Measurements from ENCODE around the gene ERCC3. TPM values are rescaled to one million over a fixed set of nuclear protein-coding genes. Genes with fewer than 3 reads are reported as not detected.
A peak's percentile ranks its signal among the peaks of the same experiment; 100 is the strongest.
"Not testable (repeated sequence)": the region's sequence is repeated elsewhere in the genome, so short reads cannot be mapped to it uniquely, and the experiment has no call there.

Gene ERCC3
- polyA plus RNA-seq, 2 of the 4 experiments (the other 2 are of a cell fraction): 57.9 to 68.3 TPM

DNA sequence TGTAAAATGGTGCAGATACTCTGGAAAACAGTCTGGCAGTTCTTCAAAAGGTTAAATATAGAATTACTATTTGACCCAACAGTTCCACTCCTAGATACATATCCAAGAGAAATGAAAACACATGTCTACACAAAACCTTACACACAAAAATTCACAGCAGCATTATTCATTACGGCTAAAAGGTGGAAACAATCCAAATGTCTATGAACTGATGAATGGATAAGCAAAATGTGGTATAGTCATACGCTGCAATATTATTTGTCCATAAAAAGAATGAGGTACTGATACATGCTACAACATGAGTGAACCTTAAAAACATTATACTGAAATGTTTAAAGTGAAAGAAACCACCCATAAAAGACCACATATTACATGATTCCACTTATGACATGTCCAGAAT lies 77.8 kb downstream of the ERCC3 start (continued):
- TF ChIP-seq, protein P1, sequence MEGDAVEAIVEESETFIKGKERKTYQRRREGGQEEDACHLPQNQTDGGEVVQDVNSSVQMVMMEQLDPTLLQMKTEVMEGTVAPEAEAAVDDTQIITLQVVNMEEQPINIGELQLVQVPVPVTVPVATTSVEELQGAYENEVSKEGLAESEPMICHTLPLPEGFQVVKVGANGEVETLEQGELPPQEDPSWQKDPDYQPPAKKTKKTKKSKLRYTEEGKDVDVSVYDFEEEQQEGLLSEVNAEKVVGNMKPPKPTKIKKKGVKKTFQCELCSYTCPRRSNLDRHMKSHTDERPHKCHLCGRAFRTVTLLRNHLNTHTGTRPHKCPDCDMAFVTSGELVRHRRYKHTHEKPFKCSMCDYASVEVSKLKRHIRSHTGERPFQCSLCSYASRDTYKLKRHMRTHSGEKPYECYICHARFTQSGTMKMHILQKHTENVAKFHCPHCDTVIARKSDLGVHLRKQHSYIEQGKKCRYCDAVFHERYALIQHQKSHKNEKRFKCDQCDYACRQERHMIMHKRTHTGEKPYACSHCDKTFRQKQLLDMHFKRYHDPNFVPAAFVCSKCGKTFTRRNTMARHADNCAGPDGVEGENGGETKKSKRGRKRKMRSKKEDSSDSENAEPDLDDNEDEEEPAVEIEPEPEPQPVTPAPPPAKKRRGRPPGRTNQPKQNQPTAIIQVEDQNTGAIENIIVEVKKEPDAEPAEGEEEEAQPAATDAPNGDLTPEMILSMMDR (IDR thresholded peaks at IDR 0.05): no peak
- TF ChIP-seq POLR2AphosphoS2 (conservative IDR thresholded peaks at IDR 0.05; ENCODE audit: low read length) (no peak), HOXA7 (CRISPR knock-in tag; IDR thresholded peaks at IDR 0.05) (no peak), CHD4 (IDR thresholded peaks at IDR 0.05; ENCODE audit: borderline replicate concordance) (no peak), CBX2 (IDR thresholded peaks at IDR 0.05; ENCODE audit: borderline replicate concordance, low read depth) (no peak), JUNB (IDR thresholded peaks at IDR 0.05) (no peak), KDM5A (IDR thresholded peaks at IDR 0.05) (no peak)

DNA sequence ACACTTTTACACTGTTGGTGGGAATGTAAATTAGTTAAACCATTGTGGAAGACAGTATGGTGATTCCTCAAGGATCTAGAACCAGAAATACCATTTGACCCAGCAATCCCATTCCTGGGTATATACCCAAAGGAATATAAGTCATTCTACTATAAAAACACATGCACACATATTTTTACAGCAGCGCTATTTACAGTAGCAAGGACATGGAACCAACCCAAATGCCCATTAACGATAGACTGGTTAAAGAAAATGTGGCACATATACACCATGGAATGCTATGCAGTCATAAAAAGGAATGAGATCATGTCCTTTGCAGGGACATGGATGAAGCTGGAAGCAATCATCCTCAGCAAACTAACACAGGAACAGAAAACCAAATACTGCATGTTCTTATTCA lies 79.7 kb downstream of the ERCC3 start:
- H3K4me2 ChIP-seq; H3K4me3 ChIP-seq; POLR2A ChIA-PET; DNase-seq (ENCODE audit: low read depth in 1 of 2, low spot score in 1 of 2); CTCF ChIA-PET; FAIRE-seq; H3K4me1 ChIP-seq; H3K27ac ChIP-seq; ATAC-seq: not testable (repeated sequence)
- 83% methylated on average over 2 of the region's 2 CpGs for WGBS (ENCODE audit: missing lambda C conversion rate)
- peaks cover 12% of the 10 kb centered on the region; the same call in 2 of the 3 replicates for H3K9me3 ChIP-seq

DNA sequence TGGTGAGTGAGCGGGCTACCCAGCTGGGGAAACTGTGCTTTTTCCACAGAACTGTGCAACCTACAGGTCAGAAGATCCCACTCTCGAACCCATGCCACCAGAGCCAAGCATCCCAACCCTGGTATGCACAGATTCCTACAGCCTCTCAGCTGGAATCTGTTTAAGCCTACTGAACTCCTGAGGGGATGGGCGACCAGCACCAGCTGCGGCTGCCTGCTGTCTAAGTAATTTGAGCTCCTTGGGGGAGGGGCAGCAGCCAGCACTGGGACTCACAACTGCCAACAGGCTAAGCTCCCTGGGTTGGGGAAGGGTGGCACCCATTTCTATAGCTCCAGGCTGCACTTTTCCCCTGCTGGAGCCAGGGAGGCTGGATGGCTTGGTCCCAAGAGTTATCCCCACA lies 85.6 kb downstream of the ERCC3 start:
- ChIA-PET POLR2A (no interaction called here), CTCF (interaction anchor here (0.6 kb wide), 1 partner anchor 11 kb away, joined by 3 read pairs; no protein-coding TSS in a partner anchor)
- Histone ChIP-seq H3K4me2 (peak overlapping the region; percentile 8; the same call in 1 of the 3 replicates), H3K27ac (no peak overlapping the region), H3K4me1 (0 out of 3 replicates have a peak, but pooled peaks cover 5% of the 10 kb centered on the region), H3K9me3 (peaks cover 2% of the 10 kb centered on the region; the same call in 1 of the 3 replicates), H3K4me3 (no peak overlapping the region)
- 67% methylated on average over 4 of the region's 4 CpGs for WGBS (ENCODE audit: missing lambda C conversion rate)
- FAIRE-seq: no peak
- no peak for TF ChIP-seq EP300 (IDR thresholded peaks at IDR 0.05)
- no peak for TF ChIP-seq HOXB5 (CRISPR knock-in tag; IDR thresholded peaks at IDR 0.05)
- TF ChIP-seq, protein P2, sequence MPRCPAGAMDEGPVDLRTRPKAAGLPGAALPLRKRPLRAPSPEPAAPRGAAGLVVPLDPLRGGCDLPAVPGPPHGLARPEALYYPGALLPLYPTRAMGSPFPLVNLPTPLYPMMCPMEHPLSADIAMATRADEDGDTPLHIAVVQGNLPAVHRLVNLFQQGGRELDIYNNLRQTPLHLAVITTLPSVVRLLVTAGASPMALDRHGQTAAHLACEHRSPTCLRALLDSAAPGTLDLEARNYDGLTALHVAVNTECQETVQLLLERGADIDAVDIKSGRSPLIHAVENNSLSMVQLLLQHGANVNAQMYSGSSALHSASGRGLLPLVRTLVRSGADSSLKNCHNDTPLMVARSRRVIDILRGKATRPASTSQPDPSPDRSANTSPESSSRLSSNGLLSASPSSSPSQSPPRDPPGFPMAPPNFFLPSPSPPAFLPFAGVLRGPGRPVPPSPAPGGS (IDR thresholded peaks at IDR 0.05): no peak
- no peak for TF ChIP-seq TP53 (CRISPR knock-in tag; IDR thresholded peaks at IDR 0.05)
- TF ChIP-seq NFE2L2 (conservative IDR thresholded peaks at IDR 0.05; ENCODE audit: low read length): no peak
- no peak for TF ChIP-seq KDM1A (IDR thresholded peaks at IDR 0.05; ENCODE audit: low read depth)
- TF ChIP-seq MAFK (IDR thresholded peaks at IDR 0.05; ENCODE audit: partially characterized antibody): no peak
- TF ChIP-seq NR3C1 (IDR thresholded peaks at IDR 0.05): no peak
- TF ChIP-seq CEBPB (IDR thresholded peaks at IDR 0.05): no peak
- no peak for TF ChIP-seq POLR2A (IDR thresholded peaks at IDR 0.05; ENCODE audit: low read length)
- no peak for ATAC-seq
- no peak for DNase-seq (ENCODE audit: low read depth in 1 of 2, low spot score in 1 of 2)

Small RNAs within 50 kb of the gene (small RNA-seq; reads per million reads assigned to genes)
- 0 to 63.2 (median 4.2) reads per million in 6 experiments for gene RNU6-1147P

Other genes starting within 250 kb of the ERCC3 start
- gene BIN1, start 187.0 kb downstream of the ERCC3 start, polyA plus RNA-seq (2011; rRNA removed): 12.4 and 15.5 TPM in 2 replicates
- 32.3 to 41.5 TPM (median 34.1 TPM) in 3 replicates for gene BIN1, start 187.0 kb downstream of the ERCC3 start, polyA plus RNA-seq (2017; fragmentation: RNase III; extraction: RNeasy Plus Mini Kit Qiagen cat#74134 plus additional on column Dnase treatment)
- gene CYP27C1, start 73.8 kb downstream of the ERCC3 start, polyA plus RNA-seq (2011; rRNA removed): 2.2 TPM in 2 replicates
- gene CYP27C1, start 73.8 kb downstream of the ERCC3 start, polyA plus RNA-seq (2017; fragmentation: RNase III; extraction: RNeasy Plus Mini Kit Qiagen cat#74134 plus additional on column Dnase treatment): 3.0 to 5.5 TPM (median 4.6 TPM) in 3 replicates
- 29.7 and 36.1 TPM in 2 replicates for gene MAP3K2, start 93.8 kb upstream of the ERCC3 start, polyA plus RNA-seq (2011; rRNA removed)
- gene MAP3K2, start 93.8 kb upstream of the ERCC3 start, polyA plus RNA-seq (2017; fragmentation: RNase III; extraction: RNeasy Plus Mini Kit Qiagen cat#74134 plus additional on column Dnase treatment): 12.3 to 13.2 TPM (median 12.8 TPM) in 3 replicates
- 2.0 and 2.6 TPM in 2 replicates for gene PROC, start 124.3 kb upstream of the ERCC3 start, polyA plus RNA-seq (2011; rRNA removed)
- gene PROC, start 124.3 kb upstream of the ERCC3 start, polyA plus RNA-seq (2017; fragmentation: RNase III; extraction: RNeasy Plus Mini Kit Qiagen cat#74134 plus additional on column Dnase treatment): 6.4 to 7.9 TPM (median 7.7 TPM) in 3 replicates
- gene IWS1, start 232.3 kb upstream of the ERCC3 start, polyA plus RNA-seq (2011; rRNA removed): 57.2 and 69.1 TPM in 2 replicates
- gene IWS1, start 232.3 kb upstream of the ERCC3 start, polyA plus RNA-seq (2017; fragmentation: RNase III; extraction: RNeasy Plus Mini Kit Qiagen cat#74134 plus additional on column Dnase treatment): 56.6 to 64.3 TPM (median 58.2 TPM) in 3 replicates
- gene MYO7B, start 241.5 kb upstream of the ERCC3 start, polyA plus RNA-seq (2011; rRNA removed): 0.09 and 0.15 TPM in 2 replicates
- 0.04 to 0.08 TPM (median 0.08 TPM) in 3 replicates for gene MYO7B, start 241.5 kb upstream of the ERCC3 start, polyA plus RNA-seq (2017; fragmentation: RNase III; extraction: RNeasy Plus Mini Kit Qiagen cat#74134 plus additional on column Dnase treatment)

All from A549 (cell line).